ENCODE data around the gene ATG101. TPM values are rescaled to one million over a fixed set of nuclear protein-coding genes. Genes with fewer than 3 reads are reported as not detected.

Gene ATG101
- total RNA-seq, 4 donors from 2014 or later, result 30.3 to 71.4 (median 61.2) TPM

GRCh38 chr12:52120951-52121823, 51.4 kb downstream of the ATG101 start:
- Histone ChIP-seq H3K27me3 (peaks cover 0 to 57% (median 2%) of the 10 kb centered on the region in 4 donors), H3K4me1 (peaks cover 15 to 21% (median 18%) of the 10 kb centered on the region in 4 donors), H3K36me3 (no peaks in the 10 kb centered on the region), H3K27ac (replicated peaks in 1 of 4) (no peak overlapping the region), H3K4me3 (no peak overlapping the region), H3K9me3 (no peaks in the 10 kb centered on the region)
- DNase-seq (ENCODE audit: extremely low spot score), result no peak
- TF ChIP-seq EP300 (IDR thresholded peaks at IDR 0.05) (no peak), POLR2AphosphoS5 (IDR thresholded peaks at IDR 0.05) (no peak), CTCF (IDR thresholded peaks at IDR 0.05) (no peak), POLR2A (IDR thresholded peaks at IDR 0.05; ENCODE audit: low read depth) (no peak)
- intact Hi-C loops (cut with DNase I), result loop anchor here (5.0 kb wide), 1 partner anchor 124 kb away; no protein-coding TSS in a partner anchor
- WGBS, result 78% methylated on average over 18 of the region's 19 CpGs

GRCh38 chr12:52121824-52122539, 52.2 kb downstream of the ATG101 start:
- no peak for DNase-seq (ENCODE audit: extremely low spot score)

GRCh38 chr12:52122540-52122871, 52.7 kb downstream of the ATG101 start:
- Histone ChIP-seq H3K9me3 (no peaks in the 10 kb centered on the region), H3K4me3 (no peak overlapping the region), H3K36me3 (no peaks in the 10 kb centered on the region), H3K27me3 (peaks cover 0 to 51% (median 2%) of the 10 kb centered on the region in 4 donors), H3K27ac (replicated peaks in 1 of 4) (no peak overlapping the region), H3K4me1 (peaks cover 15 to 32% (median 24%) of the 10 kb centered on the region in 4 donors)
- 86% methylated on average over 4 of the region's 4 CpGs for WGBS
- TF ChIP-seq CTCF (IDR thresholded peaks at IDR 0.05), result no peak
- TF ChIP-seq POLR2AphosphoS5 (IDR thresholded peaks at IDR 0.05), result no peak
- no peak for TF ChIP-seq EP300 (IDR thresholded peaks at IDR 0.05)
- TF ChIP-seq POLR2A (IDR thresholded peaks at IDR 0.05; ENCODE audit: low read depth), result no peak
- no peak for DNase-seq (ENCODE audit: extremely low spot score)
- intact Hi-C loops (cut with DNase I), result loop anchor here (5.0 kb wide), 1 partner anchor 125 kb away; no protein-coding TSS in a partner anchor

More at GRCh38 chr12:52121824-52122539, 52.2 kb downstream of the ATG101 start:
- H3K9me3 ChIP-seq, result no peaks in the 10 kb centered on the region
- H3K27me3 ChIP-seq, result peaks cover 0 to 51% (median 2%) of the 10 kb centered on the region in 4 donors
- TF ChIP-seq CTCF (IDR thresholded peaks at IDR 0.05) (peak; percentile 53 to 81 (median 62)), POLR2AphosphoS5 (IDR thresholded peaks at IDR 0.05) (no peak)
- intact Hi-C loops (cut with DNase I), result loop anchor here (5.0 kb wide), 1 partner anchor 125 kb away; no protein-coding TSS in a partner anchor
- 12% methylated on average over 14 of the region's 18 CpGs for WGBS
- peaks cover 15 to 27% (median 21%) of the 10 kb centered on the region in 4 donors for H3K4me1 ChIP-seq
- no peaks in the 10 kb centered on the region for H3K36me3 ChIP-seq
- H3K4me3 ChIP-seq, result no peak overlapping the region
- H3K27ac ChIP-seq (replicated peaks in 1 of 4), result no peak overlapping the region

- no peak for DNase-seq (ENCODE audit: extremely low spot score)
- peaks cover 0 to 51% (median 2%) of the 10 kb centered on the region in 4 donors for H3K27me3 ChIP-seq
- no peaks in the 10 kb centered on the region for H3K9me3 ChIP-seq
- TF ChIP-seq POLR2A (IDR thresholded peaks at IDR 0.05; ENCODE audit: low read depth) (no peak), POLR2AphosphoS5 (IDR thresholded peaks at IDR 0.05) (no peak), EP300 (IDR thresholded peaks at IDR 0.05) (no peak), CTCF (IDR thresholded peaks at IDR 0.05) (no peak)
- H3K36me3 ChIP-seq, result no peaks in the 10 kb centered on the region
- intact Hi-C loops (cut with DNase I), result loop anchor here (5.0 kb wide), 1 partner anchor 126 kb away; no protein-coding TSS in a partner anchor
- H3K27ac ChIP-seq (replicated peaks in 1 of 4), result no peak overlapping the region
- WGBS, result 91% methylated on average over 7 of the region's 7 CpGs
- H3K4me3 ChIP-seq, result no peak overlapping the region
- peaks cover 15 to 33% (median 26%) of the 10 kb centered on the region in 4 donors for H3K4me1 ChIP-seq
These were observed 53.1 kb downstream of the ATG101 start for GRCh38 chr12:52122904-52123303.

Data from esophagus muscularis mucosa (tissue), 4 donors.